Amygdala (tissue), 56 donors: ENCODE data around the gene TRIM2.

Experiments
- DNase-seq, 56 donors: peaks; one replicate each; lab custom pipeline; 2025; lab: John Stamatoyannopoulos, UW

TRIM2 gene

DNA sequence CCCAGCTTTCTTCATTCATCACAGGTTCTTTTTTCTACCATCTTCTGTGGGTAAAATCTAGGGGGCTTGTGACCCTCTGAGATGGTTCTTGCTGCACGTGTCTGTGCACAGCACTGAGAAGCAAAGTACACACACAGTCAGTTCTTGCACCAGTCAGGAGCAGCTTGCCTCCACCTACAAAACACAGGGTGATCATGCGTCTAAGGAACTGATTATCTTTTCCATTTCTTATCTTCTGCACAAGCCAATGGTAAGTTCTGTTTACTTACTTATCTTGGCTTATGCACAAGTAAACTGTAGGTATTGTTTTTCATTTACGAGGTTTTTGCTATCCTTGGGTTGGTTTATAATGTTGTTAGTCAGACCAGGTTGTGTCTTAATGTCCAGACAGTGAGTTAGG lies 40.7 kb downstream of the TRIM2 start:
- no peak for DNase-seq

DNA sequence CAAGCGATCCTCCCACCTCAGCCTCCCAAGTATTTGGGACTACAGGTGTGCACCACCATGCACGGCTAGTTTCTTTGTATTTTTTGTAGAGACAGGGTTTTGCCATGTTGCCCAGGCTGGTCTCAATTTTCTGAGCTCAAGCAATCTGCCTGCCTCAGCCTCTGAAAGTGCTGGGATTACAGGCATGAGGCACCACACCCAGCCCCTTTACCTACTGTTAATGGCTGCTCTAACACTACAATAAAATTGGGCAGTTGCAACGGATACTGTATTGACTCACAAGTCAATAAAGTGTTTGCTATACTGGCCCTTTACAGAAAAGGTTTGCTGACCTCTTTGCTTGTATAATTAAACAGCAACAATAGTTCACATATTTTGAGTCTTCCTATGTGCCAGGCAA lies 41.5 kb downstream of the TRIM2 start:
- no peak for DNase-seq

DNA sequence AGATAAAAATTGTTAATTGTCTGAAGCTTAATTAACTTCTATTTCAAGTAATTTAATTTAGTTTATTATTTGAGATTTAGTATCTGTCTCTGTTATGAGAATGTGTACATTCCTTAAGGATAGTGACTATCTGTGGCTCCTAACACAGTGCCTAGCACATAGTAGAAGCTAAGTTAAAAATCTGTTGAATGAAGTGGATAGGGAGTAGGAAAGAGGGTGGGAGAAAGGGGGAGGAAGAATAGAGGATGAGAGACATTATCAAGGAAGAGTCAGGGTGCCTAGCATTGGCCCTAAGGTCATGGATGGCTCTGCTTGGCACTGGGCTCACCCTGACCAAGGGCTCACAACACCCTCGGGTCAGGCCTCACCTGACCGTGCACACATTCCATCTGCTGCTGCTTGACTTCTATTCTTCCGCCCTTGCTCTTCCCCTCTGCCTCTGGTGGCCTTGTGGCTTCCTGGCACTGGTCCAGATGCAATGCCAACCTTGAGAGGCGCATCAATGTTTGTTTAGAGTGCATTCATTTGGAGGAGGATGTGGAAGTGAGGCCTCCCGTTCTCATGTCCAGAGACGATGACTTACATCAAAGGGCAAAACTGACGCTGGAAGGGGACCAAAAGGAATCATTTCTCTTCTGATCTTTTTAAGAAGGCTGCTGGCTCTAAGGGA lies 42.3 kb downstream of the TRIM2 start:
- peak in 1 of 56 donors; percentile 27 for DNase-seq

DNA sequence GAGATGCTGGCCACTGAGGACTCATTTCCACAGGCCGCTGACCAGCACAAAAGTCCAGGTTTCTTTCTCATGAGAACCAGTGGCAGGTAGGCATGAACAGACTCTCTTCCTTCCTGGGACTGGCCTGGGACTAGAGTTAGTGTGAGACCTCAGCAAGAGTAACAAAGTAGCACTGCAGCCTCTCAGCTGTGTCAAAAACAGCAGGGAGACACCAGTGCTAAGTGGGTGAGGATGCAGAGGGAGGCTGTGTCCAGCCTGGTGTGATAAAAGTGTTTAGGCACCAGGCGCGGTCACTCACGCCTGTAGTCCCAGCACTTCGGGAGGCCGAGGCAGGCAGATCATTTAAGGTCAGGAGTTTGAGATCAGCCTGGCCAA lies 42.9 kb downstream of the TRIM2 start:
- no peak for DNase-seq

DNA sequence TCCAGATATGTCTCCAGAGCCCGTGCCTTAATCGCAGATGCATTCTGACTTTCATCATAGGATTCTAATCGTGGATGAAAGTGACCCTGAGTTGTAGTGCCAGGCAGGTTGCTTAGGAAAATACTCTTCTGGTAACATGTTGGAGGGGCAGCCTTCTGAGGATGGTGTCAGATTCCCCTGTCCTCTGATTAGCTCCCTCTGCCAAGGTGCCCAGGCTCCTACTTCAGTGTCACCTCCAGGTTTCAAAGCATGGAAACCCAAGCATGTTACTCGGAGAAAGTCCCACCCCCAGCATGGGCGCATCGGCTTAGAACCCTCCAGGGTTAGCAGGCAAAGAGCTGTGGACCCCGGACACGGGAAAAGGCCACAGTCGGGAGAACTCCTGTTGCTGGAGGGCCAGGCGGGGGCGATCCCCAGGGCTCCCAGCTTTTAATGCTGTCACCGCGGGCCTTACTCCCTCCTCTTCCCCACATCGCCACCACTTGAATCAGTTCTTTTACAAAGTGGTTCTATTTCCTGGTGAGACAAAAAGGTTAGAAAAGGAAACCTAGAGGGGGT lies 44.5 kb downstream of the TRIM2 start:
- peak in 4 of 56 donors; percentile 20 to 53 (median 40) for DNase-seq

DNA sequence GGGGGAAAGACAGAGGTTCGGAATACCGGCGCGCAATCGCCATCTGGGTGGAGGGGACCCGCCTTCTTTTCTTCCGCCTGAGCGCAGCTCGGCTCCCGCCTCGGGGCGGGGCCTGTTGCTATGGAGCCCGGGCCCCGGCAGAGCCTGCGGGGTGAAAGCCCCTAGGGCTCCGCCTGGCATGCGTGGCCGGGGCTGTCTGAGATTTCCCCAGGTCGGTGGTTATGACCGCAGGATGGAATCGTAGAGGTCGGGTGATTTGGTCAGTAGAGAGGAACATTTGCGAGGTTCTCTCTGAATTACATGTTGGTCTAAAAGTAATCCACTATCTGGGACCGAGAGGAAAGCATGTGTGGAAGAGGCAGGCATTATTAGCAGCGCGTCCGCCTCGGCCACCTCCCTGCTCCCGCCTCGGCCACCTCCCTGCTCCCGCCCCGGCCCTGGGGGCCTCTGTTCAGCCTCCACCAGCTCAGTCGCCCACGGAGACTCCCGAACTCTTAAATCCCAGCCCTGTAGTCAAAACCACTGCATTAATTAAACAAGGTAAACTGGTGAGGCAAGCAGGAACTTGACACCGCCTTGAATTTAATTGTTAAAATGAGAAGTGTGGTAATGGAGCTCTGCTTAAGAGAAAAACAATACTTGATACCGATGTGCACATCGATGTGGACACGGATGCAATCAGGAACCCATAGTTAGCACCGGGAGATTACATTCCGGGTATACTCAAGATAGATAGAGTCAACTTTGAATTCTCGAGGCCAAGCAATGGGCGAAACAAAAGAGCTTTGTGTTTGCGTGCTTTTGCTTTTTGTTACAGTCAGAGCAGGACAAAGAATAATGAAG lies 45.2 kb downstream of the TRIM2 start:
- peak in 49 of 56 donors; percentile 4 to 72 (median 48) for DNase-seq

DNA sequence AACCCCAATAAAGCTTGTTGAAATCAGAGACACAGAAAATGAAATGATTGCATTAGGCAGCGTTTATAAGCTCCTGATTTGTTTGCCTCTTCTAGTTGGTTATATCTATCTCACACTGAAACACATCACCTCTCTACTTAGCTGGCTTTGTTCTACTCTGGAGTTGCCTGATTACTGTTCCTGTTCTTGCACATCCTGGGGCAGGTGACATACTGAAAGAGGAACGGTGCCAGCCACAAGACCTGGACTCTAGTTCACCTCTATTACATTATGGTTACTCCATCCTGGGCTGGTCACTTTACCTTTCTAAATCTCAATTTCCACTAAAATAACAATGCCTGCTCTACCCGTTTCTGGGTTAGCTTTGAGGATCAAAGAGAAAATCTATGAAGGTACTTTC lies 47.9 kb downstream of the TRIM2 start:
- DNase-seq: no peak

DNA sequence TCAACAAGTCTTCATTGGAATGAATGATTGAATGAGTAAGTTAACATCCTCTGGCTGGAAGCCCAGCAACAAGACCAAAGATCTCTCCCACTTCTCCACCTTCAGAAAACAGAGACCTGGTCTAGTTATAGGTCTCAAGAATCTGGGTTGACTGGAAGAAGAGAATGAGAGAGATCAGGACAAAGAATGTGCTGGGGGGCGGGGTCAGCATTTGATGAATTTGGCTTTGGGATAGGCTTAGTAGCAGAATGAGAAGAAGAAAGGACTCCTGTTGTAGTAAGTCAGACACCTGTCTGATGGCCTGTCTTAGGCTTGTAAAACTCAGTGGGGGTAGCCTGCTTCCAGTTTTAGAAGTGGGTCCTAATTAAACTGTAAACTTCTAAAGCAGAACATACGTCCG lies 51.0 kb downstream of the TRIM2 start:
- DNase-seq: no peak

DNA sequence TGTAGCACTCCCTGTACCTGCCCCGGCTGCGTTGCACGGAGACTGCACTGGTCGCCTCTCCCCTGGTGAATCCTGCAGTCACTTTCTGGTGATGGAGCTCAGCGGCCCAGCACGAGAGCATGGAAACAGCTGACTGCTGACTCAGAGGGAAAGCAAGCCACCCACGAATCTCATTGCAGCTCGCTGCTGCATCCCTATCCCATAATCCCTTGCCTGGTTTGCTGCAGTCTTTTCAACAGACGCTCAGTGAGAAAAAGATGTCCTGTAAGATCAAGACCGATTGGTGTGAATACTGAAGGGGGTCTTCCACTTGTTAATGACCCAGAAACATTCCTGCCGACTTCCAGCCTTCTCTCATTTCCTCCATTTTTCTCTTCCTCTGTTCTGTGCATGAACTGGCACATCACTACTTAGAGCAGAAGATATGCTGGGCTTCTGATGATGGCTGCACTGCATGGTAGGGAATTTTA lies 52.9 kb downstream of the TRIM2 start:
- peak in 54 of 56 donors; percentile 12 to 86 (median 56) for DNase-seq

DNA sequence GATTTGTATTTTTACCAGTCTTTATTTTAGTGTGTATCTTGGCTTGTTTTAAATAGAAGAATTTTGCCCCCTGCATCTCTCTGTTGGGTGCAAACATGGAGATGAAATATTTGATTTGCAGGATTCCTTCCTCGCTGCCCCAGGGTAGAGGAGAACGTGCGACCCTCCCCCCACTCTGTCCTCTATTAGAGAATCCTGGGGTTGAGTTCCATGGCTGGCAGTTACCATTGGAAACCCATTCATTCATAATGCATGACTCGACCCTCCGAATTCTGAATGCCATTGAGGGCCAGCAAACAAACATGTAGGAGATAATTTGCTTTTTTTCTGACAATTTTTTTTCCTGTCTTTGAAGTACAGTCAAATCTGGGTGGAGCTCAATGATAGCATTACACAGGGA lies 53.7 kb downstream of the TRIM2 start:
- DNase-seq: peak in 1 of 56 donors; percentile 8

DNA sequence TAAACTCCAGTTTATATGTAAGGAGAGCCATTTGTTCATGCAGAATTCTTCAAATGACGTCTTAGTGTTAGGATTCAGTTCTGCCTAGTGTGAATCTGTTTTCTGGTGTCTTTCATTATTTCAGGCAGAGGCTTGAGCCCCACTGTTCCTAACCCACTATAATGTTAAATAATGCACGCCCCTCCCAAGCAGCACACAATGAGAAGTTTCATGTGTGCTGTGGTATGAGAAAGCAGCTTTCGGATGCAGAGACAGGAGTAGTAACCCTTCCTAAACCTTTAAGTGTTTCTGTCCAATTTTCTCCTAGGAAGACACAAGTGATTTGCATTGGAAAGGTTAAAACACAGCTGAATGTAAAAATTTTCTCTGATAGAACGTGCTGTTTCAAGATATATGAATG lies 54.5 kb downstream of the TRIM2 start:
- DNase-seq: no peak

DNA sequence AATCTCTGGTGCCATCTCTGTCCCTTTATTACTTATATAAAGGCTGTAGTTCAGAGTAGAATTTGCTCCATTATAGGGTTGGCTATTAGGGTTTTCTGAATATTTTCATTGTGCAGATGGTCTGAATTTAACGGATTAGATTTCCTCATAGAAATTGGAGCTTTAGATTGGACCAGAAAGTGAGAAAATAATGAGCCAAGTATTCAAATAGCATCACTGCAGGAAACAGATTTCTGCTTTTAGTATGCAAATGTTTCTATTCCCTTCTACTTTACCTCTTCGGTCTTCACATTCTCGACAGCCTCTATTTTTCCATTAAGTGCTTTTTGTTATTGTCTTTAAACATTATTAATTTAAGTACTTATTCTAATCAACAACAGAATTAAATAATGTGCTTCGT lies 55.4 kb downstream of the TRIM2 start:
- no peak for DNase-seq

DNA sequence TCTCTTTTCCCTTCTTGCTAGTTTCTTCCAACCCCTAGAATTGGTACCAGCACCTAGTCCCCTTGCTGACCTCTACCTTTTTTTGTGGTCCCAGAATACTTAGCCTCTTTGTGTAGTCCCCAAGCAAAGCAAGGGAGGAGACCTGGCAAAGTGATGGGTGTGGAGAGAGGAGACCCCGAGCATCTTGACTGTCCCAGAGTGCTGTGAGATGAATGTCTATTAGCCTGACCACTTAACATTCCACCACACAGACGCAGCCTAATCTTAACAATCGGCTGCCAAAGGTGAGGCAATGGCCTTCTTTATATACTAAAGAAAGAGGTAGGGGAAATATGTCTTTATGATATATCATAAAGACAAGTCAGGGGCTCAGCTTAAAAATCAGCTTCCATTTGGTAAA lies 55.9 kb downstream of the TRIM2 start:
- DNase-seq: no peak

DNA sequence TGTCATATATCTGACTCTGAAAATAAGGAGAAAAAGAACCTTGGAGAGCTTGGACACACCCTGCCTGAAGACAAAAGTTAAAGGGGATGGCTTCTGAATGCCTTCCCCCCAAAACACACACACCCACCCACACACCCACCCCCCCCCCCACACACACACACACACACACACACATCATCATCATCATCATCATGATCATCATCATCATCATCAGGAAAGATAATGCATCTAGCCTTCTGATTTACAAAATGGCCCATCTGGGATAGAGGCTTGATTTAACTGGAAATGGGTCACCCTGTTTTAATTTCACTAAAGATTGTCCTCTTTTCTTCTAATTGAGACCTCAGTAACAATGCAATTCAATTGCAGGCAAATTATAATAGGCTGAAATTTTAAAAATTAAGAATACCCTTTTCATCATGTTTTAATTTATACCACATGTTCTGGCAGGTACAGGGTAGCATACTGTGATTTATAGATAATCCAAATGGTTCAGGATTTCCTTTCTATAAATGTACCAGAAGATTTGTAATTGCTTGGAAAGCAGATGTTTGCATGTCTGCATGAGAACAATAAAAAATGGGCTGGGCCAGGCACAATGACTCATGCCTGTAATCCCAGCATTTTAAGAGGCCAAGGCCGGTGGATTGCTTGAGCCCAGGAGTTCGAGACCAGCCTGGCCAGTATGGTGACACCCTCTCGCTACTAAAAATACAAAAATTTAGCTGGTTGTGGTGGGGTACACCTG lies 56.5 kb downstream of the TRIM2 start:
- DNase-seq: peak in 2 of 56 donors; percentile 14 to 16

DNA sequence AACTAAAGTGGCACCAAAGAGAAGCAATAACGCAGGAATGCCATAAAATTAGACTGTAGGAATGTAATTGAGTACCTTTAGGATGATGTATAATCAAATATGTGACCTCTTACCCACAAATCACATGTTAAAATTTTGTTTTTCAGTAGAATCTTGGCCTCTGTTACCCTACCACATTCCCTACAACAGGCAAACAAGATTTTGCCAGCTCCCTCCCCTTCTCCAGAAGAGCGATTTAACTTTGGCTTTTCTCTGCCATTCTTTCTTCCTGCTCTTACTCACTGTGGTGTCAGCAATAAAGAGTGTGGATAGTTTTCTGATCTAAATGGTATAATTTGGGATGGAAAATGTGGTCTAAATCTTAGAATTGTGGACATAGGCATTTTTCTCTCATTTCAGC lies 57.2 kb downstream of the TRIM2 start:
- DNase-seq: no peak

DNA sequence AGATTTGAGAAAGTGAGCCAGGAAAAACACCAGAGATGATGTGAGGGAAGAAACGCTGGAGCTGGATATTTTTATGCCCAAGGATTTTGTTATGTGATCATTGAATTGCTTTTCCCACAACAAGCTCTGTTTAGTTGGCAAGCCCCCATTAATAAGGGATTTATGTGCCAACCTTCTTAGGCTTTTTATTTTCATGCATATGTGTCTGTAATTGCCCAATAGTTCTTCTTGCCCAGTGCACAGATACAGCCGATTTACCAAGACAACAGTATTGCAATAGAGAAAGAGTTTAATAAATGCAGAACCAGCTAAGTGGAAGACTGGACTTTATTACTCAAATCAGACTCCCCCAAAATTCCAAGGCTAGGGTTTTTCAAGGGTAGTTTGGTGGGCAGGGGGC lies 57.7 kb downstream of the TRIM2 start:
- peak in 2 of 56 donors; percentile 2 to 6 for DNase-seq

DNA sequence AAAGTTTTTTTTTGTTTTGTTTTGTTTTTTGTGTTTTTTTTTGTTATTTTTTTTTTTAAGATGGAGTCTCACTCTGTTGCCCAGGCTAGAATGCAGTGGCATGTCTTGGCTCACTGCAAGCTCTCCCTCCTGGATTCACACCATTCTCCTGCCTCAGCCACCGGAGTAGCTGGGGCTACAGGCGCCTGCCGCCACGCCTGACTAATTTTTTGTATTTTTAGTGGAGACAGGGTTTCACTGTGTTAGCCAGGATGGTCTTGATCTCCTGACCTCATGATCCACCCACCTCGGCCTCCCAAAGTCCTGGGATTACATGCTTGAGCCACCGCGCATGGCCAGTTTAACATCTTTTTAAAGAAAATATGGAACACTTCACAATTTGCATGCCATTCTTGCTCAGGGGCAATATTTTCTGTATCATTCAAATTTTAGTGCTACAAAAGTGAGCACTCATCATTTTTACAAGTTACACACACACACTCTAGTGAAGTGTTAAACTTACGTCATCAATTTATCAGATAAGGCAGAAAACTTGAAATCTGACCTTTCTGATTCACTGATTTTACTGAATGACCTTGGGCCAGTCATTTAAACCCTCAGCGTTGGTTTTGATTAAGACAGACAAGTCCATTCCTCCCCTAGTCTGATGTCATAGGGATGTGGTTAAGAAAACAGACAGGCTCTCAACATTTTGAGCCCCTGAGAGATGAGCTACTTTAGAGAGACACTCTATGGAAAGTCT lies 61.2 kb downstream of the TRIM2 start:
- no peak for DNase-seq

DNA sequence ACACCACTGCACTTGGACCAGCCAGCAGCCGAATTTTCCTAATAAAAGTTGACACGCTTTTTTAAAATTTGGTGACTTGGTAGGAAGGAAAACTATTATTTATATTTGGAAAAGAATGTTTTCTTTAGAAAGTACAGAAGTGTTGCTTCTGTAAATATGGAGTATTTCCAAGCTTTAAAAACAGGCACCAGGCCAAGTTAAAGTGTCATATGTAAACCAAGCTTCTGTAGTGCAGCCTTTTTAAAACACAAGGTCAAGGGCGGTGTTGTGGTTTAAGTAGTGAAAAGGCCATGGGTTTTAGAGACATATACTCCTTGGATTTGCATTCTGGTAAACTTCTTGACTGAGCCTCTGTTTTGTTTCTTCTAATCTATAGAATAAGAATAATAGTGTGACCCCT lies 62.7 kb downstream of the TRIM2 start:
- no peak for DNase-seq

DNA sequence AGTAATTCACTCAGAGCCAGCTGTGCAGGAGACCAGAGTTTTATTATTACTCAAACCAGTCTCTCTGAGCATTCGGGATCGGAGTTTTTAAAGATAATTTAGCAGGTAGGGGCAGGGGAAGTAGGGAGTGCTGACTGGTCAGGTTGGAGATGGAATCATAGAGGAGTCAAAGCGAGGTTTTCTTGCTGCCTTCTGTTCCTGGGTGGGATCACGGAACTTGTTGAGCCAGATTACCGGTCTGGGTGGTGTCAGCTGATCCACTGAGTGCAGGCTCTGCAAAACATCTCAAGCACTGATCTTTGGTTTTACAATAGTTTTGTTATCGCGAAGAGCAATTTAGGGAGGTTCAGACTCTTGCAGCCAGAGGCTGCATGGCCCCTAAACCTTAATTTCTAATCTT lies 63.6 kb downstream of the TRIM2 start:
- no peak for DNase-seq

DNA sequence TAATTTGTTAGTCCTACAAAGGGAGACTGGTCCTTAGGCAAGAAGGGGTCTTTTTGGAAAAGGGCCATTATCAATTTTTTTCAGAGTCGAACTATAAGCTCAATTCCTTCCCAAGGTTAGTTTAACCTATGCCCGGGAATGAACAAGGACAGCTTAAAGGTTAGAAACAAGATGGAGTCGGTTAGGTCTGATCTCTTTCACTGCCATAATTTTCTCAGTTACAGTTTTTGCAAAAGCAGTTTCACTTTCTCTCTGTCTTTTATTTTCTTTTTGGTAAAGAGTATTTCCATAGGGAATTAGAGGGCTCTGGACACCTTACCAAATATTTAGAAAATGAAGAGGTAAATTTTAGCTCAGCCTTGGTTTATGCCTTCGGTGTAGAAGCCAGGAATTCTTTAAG lies 64.1 kb downstream of the TRIM2 start:
- DNase-seq: no peak
